GM12875 (cell line): ENCODE measurements around the gene FADS2.

Source experiments
- H3K4me3 ChIP-seq: one replicate; pipeline ENCODE4 v1.5.1; 2011; ENCODE audit warnings: low read depth, low read length, control low read depth
- CTCF ChIP-seq: IDR thresholded peaks from 2 replicates; pipeline ENCODE4 v1.5.1; 2011; ENCODE audit warnings: low read depth, mild to moderate bottlenecking, control low read depth, inconsistent platforms, low read length, moderate library complexity, borderline replicate concordance; ENCODE audit not compliant: insufficient read depth

The FADS2 gene

DNA sequence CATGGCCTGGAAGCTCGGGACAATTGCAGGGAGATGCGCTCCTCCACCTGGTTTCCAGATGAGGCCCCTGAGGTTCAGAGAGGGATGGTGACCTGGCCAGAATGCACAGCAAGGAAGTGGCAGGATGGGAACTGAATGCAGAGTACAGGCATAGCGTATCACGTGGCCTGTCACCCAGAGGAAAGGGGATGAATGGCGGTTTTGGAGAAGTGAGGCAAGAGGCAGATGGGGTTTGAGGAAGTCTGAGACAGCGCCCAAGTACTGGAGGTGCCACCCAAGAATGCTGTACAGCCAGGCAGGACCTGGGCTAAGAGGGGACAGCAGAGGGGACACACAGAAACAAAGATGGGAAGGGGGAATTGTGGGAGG is 84.4 kb downstream of the FADS2 start:
- no peak for TF ChIP-seq CTCF
- no peak overlapping the region for H3K4me3 ChIP-seq

- no peak overlapping the region for H3K4me3 ChIP-seq
- TF ChIP-seq CTCF = no peak
These were observed 85.0 kb downstream of the FADS2 start for GRCh38 chr11:61912991-61913698.

DNA sequence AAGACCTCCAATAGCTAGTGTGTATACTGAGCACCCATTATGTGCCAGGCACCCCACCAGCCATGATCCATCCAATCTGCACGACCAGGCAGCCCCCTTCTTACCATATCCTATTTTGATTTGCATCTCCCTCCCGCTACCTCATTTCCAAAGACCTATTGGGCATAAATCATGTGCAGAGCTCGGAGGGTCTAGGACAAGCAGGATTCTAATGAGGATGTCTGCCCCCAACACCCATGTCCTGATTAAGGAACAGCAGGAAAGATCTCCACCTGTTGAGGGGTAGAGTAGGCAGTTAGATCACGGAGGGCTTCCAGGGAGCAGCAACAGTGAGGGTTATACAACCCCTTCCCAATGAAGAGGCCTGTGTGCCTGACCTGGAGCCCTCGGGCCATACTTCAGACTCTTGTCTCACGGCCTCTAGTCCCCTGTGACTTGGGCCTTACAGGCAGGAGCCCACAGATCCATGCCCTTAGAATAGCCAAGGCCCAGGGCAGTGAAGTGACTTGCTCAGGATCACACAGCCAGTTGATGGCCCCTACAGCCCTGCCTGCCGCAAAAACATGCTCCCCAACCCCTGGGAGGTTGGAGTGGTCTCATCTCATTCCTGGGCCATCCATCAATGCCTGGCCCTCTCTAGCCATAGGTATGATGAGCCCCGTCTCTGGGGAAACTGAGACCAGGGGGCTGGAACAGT is 85.7 kb downstream of the FADS2 start:
- TF ChIP-seq CTCF = no peak
- H3K4me3 ChIP-seq = no peak overlapping the region

GRCh38 chr11:61914471-61915171 is 86.5 kb downstream of the FADS2 start:
- no peak for TF ChIP-seq CTCF
- no peak overlapping the region for H3K4me3 ChIP-seq

DNA sequence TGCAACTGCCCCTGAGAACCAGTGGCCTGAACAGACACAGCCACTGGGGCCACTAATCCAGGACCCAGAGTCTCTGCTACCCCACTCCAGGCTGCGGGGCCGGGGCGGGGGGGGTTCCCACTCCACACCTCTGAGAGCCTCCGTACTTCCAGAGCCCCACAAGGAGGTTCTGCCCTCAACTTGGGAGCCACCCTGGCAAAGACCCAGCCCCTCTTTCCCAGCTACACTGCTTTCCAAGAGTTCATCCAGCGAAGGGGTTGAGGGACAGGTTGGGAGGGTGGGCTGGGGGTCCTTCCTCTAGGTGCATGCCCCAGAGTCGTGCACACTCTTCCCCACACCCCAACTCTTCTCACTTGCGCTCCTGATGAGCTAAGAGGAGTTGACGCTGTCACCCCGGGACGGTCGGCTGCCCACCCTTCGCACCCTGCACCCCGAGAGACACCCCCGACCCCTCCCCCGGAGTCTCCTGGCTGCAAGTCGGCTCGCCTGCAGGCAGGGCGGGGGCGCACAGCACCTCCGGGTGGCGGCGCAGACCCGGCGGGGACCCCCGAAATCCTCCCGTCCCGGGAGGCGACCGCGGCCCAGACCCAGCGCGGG is 88.7 kb downstream of the FADS2 start:
- H3K4me3 ChIP-seq = no peak overlapping the region
- TF ChIP-seq CTCF = no peak
